Head of caudate nucleus (tissue), 42 donors: ENCODE results near the gene FOXI2.

Experiments used
- DNase-seq, 42 donors: peaks; one replicate each; pipeline versions ENCODE4 v3.0.0 to v3.0.0-alpha.2; 2020 to 2021; ENCODE audit warnings: mixed read lengths in 7 of 42
- intact Hi-C: fragments of 100-400 bp; cut with DNase I; formaldehyde crosslinking; loops from one replicate; pipeline ENCODE4 v1.15.0; 2022

FOXI2 gene

GRCh38 chr10:127736915-127737562, at the start of gene FOXI2:
Gene FOXI2 (plus strand): TSS chr10:127737185. CDS start chr10:127737274, 89 bp downstream.
- intact Hi-C loops = no loop called here
- no peak for DNase-seq

GRCh38 chr10:127687548-127687947, 49.4 kb upstream of the FOXI2 start:
- no peak for DNase-seq
- intact Hi-C loops = no loop called here

DNA sequence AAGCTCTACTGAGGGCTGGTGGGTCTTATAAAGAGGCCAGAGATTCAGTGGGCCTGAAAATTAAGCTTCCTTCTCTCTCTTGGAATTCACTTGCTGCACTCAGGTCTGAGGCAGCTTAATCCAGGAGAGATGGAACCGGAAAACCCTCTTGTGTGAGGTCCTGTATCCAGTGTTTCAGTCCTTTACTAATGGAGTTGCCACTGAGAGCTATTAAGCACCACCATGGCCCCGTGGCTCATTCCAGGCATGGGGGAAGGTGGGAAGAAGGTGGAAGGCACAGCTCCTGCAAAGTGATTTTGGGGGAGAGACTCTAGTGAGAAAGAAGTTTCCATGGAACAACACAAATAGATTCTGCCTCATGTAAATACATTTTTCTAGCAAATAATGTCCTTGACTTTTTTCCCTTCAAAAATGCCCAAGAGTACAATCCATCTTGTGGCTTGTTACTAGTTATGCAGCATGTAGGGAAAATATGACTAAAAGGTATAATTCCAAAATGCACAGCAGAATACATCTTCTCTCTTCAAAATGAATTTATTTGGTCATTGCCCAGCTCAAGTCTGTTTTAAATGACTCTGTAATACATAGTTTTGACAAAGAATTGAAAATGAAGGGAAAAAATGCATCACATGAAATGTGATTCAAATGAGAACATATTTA, 46.7 kb upstream of the FOXI2 start:
- DNase-seq = no peak
- intact Hi-C loops = no loop called here

GRCh38 chr10:127694580-127695193, 42.3 kb upstream of the FOXI2 start:
- intact Hi-C loops = no loop called here
- peak in 9 of 42 donors; percentile 16 to 50 (median 21) for DNase-seq

- DNase-seq = no peak
- intact Hi-C loops = no loop called here
These were observed 41.6 kb upstream of the FOXI2 start for GRCh38 chr10:127695431-127695830.

- intact Hi-C loops = no loop called here
- no peak for DNase-seq
These were observed 38.1 kb upstream of the FOXI2 start for GRCh38 chr10:127698886-127699285.

DNA sequence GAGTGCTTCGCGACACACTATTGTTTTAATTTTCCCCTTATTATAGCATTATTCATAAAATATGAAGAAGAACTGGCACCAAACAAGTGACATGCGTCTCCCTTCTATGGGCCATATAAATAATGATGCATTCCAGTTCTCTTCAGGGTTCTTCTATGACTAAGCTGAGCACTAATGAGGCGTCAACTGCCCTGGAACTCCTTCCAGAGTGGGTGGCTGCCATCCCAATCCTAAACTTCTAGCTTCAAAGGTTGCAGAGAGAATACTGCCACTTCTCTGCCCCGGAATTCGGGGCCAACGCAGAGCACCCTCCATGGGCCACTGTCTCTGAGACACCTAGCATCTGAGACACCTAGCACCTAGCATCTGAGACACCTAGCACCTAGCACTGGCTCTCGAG, 37.7 kb upstream of the FOXI2 start:
- intact Hi-C loops = no loop called here

DNA sequence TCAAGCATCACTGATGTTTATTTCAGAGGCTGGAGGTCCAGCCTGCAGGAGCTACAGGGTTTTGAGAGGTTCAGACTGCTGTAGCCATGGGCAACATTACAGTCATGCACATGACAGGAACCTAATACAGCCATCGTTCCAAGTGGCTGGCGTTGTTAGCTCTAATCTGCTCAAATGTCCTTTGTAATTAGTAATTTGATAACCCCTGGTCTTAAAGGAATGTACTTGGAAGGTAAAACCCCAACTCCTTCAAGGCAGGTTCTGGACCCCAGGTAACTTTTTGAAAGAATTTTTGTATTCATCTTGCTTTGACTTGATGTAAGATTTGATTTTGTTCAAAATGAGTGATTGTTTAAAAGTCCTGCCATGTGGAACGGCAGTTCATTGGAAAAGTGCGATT, 34.7 kb upstream of the FOXI2 start:
- DNase-seq = no peak
- intact Hi-C loops = no loop called here

More for the DNA sequence above, 37.7 kb upstream of the FOXI2 start:
- no peak for DNase-seq

GRCh38 chr10:127715249-127715648, 21.7 kb upstream of the FOXI2 start:
- intact Hi-C loops = loop anchor here (5.0 kb wide), 1 partner anchor 137 kb away; no protein-coding TSS in a partner anchor
- peak in 3 of 42 donors; percentile 22 to 37 (median 23) for DNase-seq

DNA sequence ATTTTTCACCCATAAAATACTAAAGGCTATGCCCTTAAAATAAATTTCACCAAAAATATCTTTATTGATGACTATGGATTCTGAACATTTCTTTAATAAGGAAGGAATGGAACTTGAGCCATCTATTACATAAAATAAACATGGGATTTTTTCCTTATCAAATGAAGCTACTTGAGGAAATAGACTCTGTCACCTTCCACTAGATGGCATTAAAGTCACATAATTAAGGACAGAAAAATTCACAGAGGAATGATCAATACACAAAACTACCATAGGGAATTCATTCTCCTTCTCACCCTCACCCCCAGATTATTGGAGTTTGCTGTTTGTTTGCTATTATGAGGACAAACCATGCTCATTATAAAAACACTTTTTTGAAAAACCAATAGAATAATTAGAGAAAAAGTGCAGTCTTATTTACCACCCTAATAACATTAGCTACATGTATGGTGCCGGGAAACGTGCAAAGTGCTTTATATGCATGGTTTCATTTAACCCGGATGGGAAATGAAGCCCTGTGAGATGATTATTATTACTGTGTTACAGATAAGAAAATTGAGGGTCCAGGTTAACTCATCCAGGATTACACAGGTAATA, 21.1 kb upstream of the FOXI2 start:
- no peak for DNase-seq
- intact Hi-C loops = loop anchor here (5.0 kb wide), 1 partner anchor 136 kb away; no protein-coding TSS in a partner anchor

DNA sequence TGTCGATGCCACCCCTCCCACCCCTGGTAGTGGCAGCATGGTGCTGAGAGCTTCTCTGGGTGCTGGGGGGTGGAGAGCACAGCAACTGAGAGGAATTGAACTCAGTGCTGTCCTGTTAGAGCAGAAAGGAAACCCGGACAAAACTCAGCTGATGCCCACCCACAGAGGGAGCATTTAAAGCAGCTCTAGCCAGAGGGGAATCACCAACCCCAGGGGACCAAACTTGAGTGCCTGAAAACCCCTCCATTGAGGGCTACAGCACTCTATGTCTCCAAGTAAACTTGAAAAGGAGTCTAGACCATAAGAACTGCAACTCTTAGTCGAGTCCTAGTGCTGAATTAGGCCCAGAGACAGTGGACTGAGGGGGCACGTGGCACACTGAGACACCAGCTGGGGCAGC, 16.8 kb upstream of the FOXI2 start:
- DNase-seq = no peak
- intact Hi-C loops = no loop called here

GRCh38 chr10:127720903-127721302, 16.1 kb upstream of the FOXI2 start:
- no peak for DNase-seq
- intact Hi-C loops = no loop called here

- intact Hi-C loops = no loop called here
- DNase-seq = no peak
These were observed 2.2 kb upstream of the FOXI2 start for GRCh38 chr10:127734753-127735152.

DNA sequence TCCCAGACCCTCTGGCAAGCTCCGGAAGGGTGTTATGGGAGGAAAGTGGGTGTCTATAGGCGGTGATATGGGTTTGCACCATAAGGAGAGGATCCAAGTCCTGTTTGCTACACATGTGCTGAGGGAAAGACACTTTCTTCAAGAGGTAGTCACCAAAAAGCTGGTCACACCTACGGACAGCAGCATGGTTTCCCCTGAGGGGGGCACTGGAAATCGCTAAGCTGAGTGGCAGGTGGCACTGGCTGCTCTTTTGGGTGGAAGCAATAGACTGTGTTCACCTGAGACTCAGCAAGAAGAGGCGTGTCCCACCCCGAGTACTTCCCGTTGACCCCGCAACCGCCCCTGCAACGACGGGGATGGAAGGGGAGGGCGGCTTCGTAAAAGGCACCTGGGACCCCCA, 1.8 kb upstream of the FOXI2 start:
- no peak for DNase-seq

DNA sequence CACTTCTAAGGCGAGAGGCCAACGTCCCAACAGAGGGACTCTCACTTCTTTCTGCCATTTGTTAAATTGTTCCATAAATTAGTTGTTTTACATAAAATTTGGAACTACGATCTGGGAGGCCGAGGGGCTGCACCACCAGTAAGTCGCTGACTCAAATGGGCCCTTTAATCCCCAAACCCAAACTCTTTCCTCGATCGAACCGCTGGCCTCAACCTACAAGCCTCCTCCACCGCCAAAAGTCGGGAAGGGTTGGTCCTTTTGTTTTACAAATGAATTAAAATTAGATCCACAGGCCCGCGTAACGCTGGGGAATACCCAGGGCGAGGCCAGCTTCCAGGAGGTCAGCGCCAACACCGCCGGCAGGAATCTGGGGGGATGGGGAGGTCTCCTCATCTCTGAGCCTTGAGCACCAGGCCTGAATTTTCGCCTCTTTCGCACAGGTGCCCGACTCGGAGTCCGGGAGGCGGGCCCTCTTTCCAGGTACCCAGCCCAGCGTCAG, 1.2 kb upstream of the FOXI2 start:
- DNase-seq = no peak
- intact Hi-C loops = no loop called here

More for the DNA sequence above, 1.8 kb upstream of the FOXI2 start:
- intact Hi-C loops = no loop called here

GRCh38 chr10:127736222-127736914, 617 bp upstream of the FOXI2 start:
- intact Hi-C loops = no loop called here
- DNase-seq = no peak

GRCh38 chr10:127737563-127738511, 852 bp downstream of the FOXI2 start:
- DNase-seq = peak in 2 of 42 donors; percentile 15 to 17
- intact Hi-C loops = no loop called here
